ACC112 (cell line): ENCODE data around the gene NACA.
"Not testable (repeated sequence)": the region's sequence is repeated elsewhere in the genome, so short reads cannot be mapped to it uniquely, and the experiment has no call there.

ENCODE experiments used
- H2AFZ ChIP-seq: fragments of 200-600 bp; sonication (generic); one replicate; pipeline ENCODE4 v1.6.0; 2017; ENCODE audit warnings: antibody characterized with exemption, low read length; ENCODE audit not compliant: unreplicated experiment
- H3K27ac ChIP-seq: fragments of 200-600 bp; sonication (generic); 2 replicates; pipeline ENCODE4 v1.5.1; 2014; ENCODE audit warnings: low read depth, mild to moderate bottlenecking, antibody characterized with exemption, low read length, moderate library complexity
- H3K27me3 ChIP-seq: fragments of 200-600 bp; sonication (generic); 2 replicates; pipeline ENCODE4 v1.6.1; 2014; ENCODE audit warnings: mild to moderate bottlenecking, antibody characterized with exemption, low read length, moderate library complexity, mixed read lengths; ENCODE audit not compliant: insufficient read depth
- H3K36me3 ChIP-seq: fragments of 200-600 bp; sonication (generic); 2 replicates; pipeline ENCODE4 v1.6.1; 2016; ENCODE audit warnings: mild to moderate bottlenecking, antibody characterized with exemption, low read length, moderate library complexity, mixed read lengths; ENCODE audit not compliant: insufficient read depth
- H3K4me1 ChIP-seq: fragments of 200-600 bp; sonication (generic); one replicate; pipeline ENCODE4 v1.6.1; 2016; ENCODE audit warnings: low read length, mixed read lengths; ENCODE audit not compliant: insufficient read depth, unreplicated experiment, control insufficient read depth
- H3K4me3 ChIP-seq: fragments of 200-600 bp; sonication (generic); 2 replicates; pipeline ENCODE4 v1.5.1; 2014; ENCODE audit warnings: mild to moderate bottlenecking, low read depth, low read length
- H3K79me2 ChIP-seq: fragments of 200-600 bp; sonication (generic); one replicate; pipeline ENCODE4 v1.6.0; 2016; ENCODE audit warnings: low read length; ENCODE audit not compliant: control insufficient read depth, unreplicated experiment, insufficient read depth

The NACA gene

DNA sequence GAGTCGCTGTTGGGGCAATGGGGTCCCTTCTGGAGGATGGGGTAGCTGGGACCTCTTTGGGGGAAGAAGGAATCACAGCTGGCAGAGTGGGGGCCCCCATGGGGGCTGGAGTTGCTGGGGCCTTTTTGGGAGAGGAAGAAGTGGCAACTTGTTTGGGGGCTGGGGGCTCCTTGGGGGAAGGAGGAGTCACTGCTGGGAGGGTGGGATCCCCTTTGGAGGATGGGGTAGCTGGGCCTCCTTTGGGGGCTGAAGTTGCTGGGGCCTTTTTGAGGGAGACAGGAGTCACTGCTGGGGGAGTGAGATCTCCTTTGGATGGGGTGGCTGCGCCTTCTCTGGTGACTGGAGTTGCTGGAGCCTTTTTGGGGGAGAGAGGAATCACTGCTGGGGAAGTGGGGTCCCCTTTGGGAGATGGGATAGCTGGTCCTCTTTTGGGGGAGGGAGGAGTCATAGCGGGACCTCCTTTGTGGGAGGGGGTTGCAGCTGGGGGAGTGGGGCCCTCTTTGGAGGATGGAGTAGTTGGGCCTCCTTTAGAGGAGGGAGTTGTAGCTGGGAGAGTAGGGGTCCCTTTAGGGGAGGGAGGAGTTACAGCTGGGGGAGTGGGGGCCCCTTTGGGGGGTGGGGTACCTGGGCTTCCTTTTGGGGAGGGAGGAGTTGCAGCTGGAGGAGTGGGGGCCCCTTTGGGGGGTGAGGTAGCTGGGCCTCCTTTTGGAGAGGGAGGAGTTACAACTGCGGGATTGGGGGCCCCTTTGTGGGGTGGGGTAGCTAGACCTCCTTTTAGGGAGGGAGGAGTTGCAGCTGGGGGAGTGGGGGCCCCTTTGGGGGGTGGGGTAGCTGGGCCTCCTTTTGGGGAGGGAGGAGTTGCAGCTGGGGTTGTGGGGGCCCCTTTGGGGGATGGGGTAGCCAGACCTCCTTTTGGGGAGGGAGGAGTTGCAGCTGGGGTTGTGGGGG, 7.9 kb downstream of the NACA start:
- H3K27ac ChIP-seq, result no peak overlapping the region

DNA sequence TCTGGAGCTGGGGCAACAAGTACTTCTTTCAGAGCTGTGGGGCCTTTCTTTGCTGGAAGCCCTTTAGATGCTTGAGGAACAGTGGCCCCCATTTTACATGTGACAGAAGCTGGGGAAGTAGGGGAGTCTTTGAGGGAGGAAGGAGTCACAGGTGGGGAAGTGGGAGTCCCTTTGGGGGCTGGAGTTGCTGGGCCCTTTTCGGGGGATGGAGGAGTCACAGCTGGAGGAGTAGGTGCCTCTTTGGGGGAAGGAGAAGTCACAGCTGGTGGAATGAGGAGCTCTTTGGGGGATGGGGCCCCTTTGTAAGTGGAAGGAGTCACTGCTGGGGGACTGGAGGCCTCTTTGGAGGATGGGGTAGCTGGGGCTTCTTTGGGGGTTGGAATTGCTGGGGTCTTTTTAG, 8.6 kb downstream of the NACA start:
- peaks cover 46% of the 10 kb centered on the region for H3K36me3 ChIP-seq
- peaks cover 73% of the 10 kb centered on the region for H3K79me2 ChIP-seq
- peaks cover 27% of the 10 kb centered on the region for H3K4me1 ChIP-seq
- H3K27me3 ChIP-seq, result no peaks in the 10 kb centered on the region
- H2AFZ ChIP-seq, result no peak overlapping the region
- H3K4me3 ChIP-seq, result no peak overlapping the region
- H3K27ac ChIP-seq, result no peak overlapping the region

More for the DNA sequence above, 7.9 kb downstream of the NACA start:
- Histone ChIP-seq H3K36me3 (peaks cover 50% of the 10 kb centered on the region), H3K4me3 (no peak overlapping the region), H2AFZ (no peak overlapping the region), H3K4me1 (peaks cover 34% of the 10 kb centered on the region), H3K27me3 (no peaks in the 10 kb centered on the region), H3K79me2 (peaks cover 80% of the 10 kb centered on the region)

GRCh38 chr12:56715798-56716197, 9.3 kb downstream of the NACA start:
- no peaks in the 10 kb centered on the region for H3K27me3 ChIP-seq
- H3K4me1 ChIP-seq, result peaks cover 20% of the 10 kb centered on the region

DNA sequence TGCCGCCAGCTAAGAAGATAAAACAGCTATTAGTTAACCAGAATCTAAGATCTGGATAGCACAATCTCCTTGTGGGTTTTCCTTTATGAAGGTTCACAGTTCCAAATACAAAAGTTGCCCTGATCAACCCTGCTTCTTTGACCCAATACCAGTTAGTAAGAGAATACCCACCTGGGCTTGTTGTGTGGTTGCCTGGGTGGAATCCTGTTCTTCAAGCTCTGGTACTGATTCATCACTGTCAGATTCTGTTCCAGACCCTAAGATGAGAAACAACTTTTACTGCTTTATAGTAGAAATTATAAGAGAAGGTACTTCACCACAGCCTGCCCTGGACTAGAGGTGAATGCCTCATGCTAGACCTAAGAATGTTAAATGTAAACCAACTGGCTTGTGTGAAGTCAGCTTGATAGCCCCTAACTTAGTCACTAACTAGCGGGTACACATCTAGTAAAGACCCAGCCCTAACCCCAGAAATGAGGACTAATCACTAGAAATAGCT, 10.6 kb downstream of the NACA start:
- H3K27me3 ChIP-seq, result no peaks in the 10 kb centered on the region
- no peak overlapping the region for H2AFZ ChIP-seq
- peaks cover 53% of the 10 kb centered on the region for H3K79me2 ChIP-seq
- H3K4me1 ChIP-seq, result peaks cover 10% of the 10 kb centered on the region
- peaks cover 38% of the 10 kb centered on the region for H3K36me3 ChIP-seq
- no peak overlapping the region for H3K27ac ChIP-seq
- H3K4me3 ChIP-seq, result no peak overlapping the region

More at GRCh38 chr12:56715798-56716197, 9.3 kb downstream of the NACA start:
- Histone ChIP-seq H3K79me2 (peaks cover 66% of the 10 kb centered on the region), H3K36me3 (peaks cover 48% of the 10 kb centered on the region), H2AFZ (no peak overlapping the region), H3K27ac (no peak overlapping the region), H3K4me3 (no peak overlapping the region)

DNA sequence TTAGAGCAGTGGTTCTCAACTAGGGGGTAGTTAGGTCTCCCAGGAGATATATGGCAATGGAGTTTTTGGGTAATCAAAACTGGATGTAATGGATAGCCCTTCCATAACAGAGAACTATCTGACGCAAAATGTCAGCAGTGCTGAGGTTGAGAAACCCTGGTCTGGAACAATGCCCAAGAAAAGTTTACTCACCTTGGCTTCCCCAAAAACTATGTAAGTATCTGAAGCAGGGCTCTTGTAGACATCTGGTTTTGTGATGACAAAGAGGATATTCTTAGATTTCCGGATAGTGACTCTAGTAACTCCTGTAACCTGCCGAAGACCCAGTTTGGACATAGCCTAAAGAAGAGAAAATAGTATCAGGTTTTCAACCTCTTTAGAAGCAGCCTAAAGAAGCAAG, 11.8 kb downstream of the NACA start:
- Histone ChIP-seq H3K4me1 (peaks cover 1% of the 10 kb centered on the region), H2AFZ (no peak overlapping the region), H3K27me3 (no peaks in the 10 kb centered on the region), H3K36me3 (peaks cover 34% of the 10 kb centered on the region), H3K79me2 (peaks cover 41% of the 10 kb centered on the region), H3K27ac (no peak overlapping the region), H3K4me3 (no peak overlapping the region)

DNA sequence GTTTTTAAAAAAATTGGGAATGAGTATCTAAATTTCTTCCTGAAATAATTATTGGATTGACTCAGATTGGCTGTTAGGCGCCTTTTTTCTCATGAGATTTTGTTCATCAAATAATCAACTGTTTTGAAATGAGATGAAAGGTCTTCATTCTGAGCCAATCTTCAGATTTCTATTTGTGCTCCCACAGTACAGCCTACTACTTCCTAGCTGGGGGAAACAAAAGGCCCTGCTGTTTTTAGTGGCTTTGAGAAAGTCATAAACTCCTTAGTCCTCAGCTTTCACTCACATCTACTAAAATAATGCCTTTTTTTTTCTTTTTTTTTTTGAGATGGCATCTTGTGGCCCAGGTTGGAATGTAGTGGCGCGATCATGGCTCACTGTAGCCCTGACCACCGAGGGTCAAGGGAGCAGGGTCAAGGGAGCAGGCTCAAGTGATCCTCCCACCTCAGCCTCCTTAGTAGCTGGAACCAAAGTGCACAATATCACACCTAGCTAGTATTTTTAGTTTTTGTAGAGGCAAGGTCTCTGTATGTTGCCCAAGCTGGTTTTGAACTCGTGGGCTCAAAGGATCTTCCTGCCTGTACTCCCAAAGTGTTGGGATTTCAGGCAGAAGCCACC, 15.2 kb downstream of the NACA start:
- Histone ChIP-seq H3K4me3 (no peak overlapping the region), H3K27ac (0 out of 2 replicates have a peak overlapping the region, but pooled peaks have one; percentile 15), H3K4me1 (no peaks in the 10 kb centered on the region), H2AFZ (no peak overlapping the region), H3K36me3 (peaks cover 29% of the 10 kb centered on the region), H3K79me2 (peaks cover 9% of the 10 kb centered on the region), H3K27me3 (no peaks in the 10 kb centered on the region)

DNA sequence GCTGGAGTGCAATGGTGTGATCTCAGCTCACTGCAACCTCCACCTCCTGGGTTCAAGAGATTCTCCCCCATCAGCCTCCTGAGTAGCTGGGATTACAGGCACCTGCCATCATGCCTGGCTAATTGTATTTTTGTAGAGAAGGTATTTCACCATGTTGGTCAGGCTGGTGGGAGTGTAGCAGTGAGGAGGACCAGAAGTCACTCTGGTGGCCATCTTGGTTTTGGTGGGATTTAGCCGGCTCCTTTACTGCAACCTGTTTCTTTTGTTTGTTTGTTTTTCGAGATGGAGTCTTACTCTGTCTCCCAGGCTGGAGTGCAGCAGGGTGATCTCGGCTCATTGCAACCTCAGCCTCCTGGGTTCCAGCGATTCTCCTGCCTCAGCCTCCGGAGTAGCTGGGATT, 20.6 kb downstream of the NACA start:
- H3K4me3 ChIP-seq, H3K27ac ChIP-seq, H3K4me1 ChIP-seq, H2AFZ ChIP-seq, H3K36me3 ChIP-seq, H3K79me2 ChIP-seq, H3K27me3 ChIP-seq: not testable (repeated sequence)

DNA sequence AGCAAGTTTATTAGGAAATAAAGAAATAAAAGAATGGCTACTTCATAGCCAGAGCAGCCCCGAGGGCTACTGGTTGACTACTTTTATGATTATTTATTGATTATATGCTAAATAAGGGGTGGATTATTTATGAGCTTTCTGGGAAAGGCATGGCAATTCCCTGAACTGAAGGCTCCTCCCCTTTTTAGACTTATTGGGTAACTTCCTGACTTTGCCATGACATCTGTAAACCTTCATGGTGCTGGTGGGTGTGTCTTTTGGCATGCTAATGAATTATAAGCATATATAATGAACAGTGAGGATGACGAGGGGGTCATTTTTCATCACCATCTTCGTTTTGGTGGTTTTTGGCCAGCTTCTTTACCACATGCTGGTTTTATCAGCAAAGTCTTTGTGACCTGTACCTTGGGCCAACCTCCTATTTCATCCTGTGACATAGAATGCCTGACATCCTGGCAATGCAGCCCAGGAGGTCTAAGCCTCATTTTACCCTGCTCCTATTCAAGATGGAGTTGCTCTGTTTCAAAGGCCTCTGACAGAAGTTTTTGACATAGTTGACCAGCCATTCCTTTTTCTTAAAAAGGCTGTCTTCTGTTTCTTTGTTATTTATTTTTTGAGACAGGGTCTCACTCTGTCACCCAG, 26.0 kb downstream of the NACA start:
- Histone ChIP-seq H3K36me3 (no peaks in the 10 kb centered on the region), H3K4me3 (no peak overlapping the region), H3K79me2 (no peaks in the 10 kb centered on the region), H3K27me3 (no peaks in the 10 kb centered on the region), H2AFZ (no peak overlapping the region), H3K4me1 (no peaks in the 10 kb centered on the region), H3K27ac (no peak overlapping the region)

GRCh38 chr12:56695327-56696101, 29.6 kb downstream of the NACA start:
- no peaks in the 10 kb centered on the region for H3K36me3 ChIP-seq
- H3K79me2 ChIP-seq, result no peaks in the 10 kb centered on the region
- no peak overlapping the region for H3K27ac ChIP-seq
- no peak overlapping the region for H3K4me3 ChIP-seq
- H2AFZ ChIP-seq, result no peak overlapping the region
- H3K27me3 ChIP-seq, result no peaks in the 10 kb centered on the region
- no peaks in the 10 kb centered on the region for H3K4me1 ChIP-seq

DNA sequence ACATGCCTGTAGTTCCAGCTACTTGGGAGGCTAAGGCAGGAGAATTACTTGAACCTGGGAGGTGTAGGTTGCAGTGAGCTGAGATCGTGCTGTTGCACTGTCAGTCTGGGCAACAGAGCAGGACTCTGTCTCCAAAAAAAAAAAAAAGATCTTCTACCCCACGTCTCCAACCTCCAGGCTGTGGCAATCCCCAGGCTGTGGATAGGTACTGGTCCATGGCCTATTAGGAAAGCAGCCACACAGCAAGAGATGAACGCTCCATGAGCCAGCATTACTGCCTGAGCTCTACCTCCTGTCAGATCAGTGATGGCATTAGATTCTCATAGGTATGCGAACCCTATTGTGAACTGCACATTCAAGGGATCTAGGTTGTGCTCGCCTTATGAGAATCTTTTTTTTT, 30.9 kb downstream of the NACA start:
- H3K36me3 ChIP-seq, result no peaks in the 10 kb centered on the region
- H3K4me3 ChIP-seq, result no peak overlapping the region
- no peaks in the 10 kb centered on the region for H3K79me2 ChIP-seq
- no peaks in the 10 kb centered on the region for H3K27me3 ChIP-seq
- no peak overlapping the region for H2AFZ ChIP-seq
- no peak overlapping the region for H3K27ac ChIP-seq
- peaks cover 2% of the 10 kb centered on the region for H3K4me1 ChIP-seq
